Uterus (tissue), 2 donors: ENCODE measurements around the gene COPZ2.

Experiments used
- CTCF ChIP-seq, 4 experiments: fragments of 200-600 bp in 2 of 4; fragments of 450-650 bp in 2 of 4; sonication (generic) in 2 of 4; IDR thresholded peaks; one replicate each; pipeline ENCODE4 v1.5.1; 2016 to 2019; ENCODE audit warnings: antibody characterized with exemption in 4 of 4, mild to moderate bottlenecking in 2 of 4, moderate library complexity in 1 of 4
- POLR2A ChIP-seq, 2 donors: fragments of 450-650 bp; IDR thresholded peaks; one replicate each; pipeline ENCODE4 v1.6.1; 2016; ENCODE audit warnings: antibody characterized with exemption in 2 of 2, mild to moderate bottlenecking in 1 of 2, moderate library complexity in 1 of 2

DNA sequence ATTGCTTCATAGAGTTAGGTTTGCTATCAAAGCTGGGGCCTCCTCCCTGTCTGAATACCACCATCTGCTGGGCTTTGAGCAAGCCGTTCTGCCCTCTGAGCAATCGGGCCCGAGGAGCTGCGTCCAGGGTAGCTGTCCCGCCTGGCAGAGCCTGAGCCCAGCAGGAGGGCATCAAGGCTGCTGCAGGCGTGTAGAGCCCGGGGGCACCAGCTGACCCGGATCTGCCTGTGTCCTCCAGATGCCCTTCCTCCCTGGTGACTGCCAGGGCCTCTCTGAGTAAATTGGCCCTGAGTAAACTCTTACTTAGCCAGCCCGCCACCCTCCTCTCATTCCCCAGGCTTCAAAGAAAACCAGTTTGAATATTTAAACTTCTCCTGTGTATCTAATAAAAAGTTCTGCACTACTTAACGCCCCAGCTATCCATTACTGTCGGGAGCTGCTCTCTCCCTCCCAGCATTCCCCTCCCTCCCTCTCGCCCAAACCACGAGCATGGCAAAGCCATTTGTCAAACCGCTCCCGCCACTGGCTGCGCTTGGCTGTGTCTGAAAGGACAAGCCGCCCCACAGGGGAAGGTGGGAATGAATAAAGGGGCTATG, 50.3 kb downstream of the COPZ2 start:
- no peak for TF ChIP-seq CTCF (IDR thresholded peaks at IDR 0.05)
- no peak for TF ChIP-seq POLR2A (IDR thresholded peaks at IDR 0.05)
